ENCODE measurements around the gene CENATAC.

Gene CENATAC

DNA sequence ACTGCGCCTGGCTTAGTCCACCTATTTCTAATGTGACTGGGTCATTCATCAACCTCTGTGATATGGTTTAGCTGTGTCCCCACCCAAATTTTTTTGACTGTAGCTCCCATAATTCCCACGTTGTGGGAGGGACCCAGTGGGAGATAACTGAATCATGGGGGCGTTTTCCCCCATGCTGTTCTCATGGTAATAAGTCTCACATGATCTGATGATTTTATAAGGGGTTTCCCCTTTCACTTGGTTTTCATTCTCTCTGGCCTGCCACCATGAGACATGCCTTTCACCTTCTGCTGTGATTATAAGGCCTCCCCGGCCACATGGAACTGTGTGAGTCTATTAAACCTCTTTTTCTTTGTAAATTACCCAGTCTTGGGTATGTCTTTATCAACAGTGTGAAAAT, 8.7 kb downstream of the CENATAC start:
- Histone ChIP-seq H2AFZ (ENCODE audit: low read depth, low read length) (no peak overlapping the region), H3K4ac (ENCODE audit: low read depth in 1 of 2, low read length in 2 of 2) (no peak overlapping the region), H2AK5ac (ENCODE audit: low read length, severe bottlenecking) (no peak overlapping the region), H3K9ac (ENCODE audit: low read length) (no peak overlapping the region), H3K23ac (ENCODE audit: low read length in 2 of 2) (no peak overlapping the region), H3K4me3 (ENCODE audit: insufficient read depth in 1 of 2, low read depth in 1 of 2, low read length in 2 of 2) (no peak overlapping the region), H3K27me3 (ENCODE audit: control insufficient read depth in 1 of 2, insufficient read depth in 1 of 2, low read length in 2 of 2) (no peaks in the 10 kb centered on the region), H3K4me2 (ENCODE audit: low read length, poor library complexity, severe bottlenecking) (no peak overlapping the region), H2BK120ac (ENCODE audit: low read depth, low read length) (no peak overlapping the region), H2BK5ac (ENCODE audit: low read depth, low read length, poor library complexity, severe bottlenecking) (no peak overlapping the region), H3K4me1 (ENCODE audit: control insufficient read depth, insufficient read depth, low read depth, low read length) (no peaks in the 10 kb centered on the region), H3K18ac (ENCODE audit: low read depth in 1 of 2, low read length in 2 of 2) (no peak overlapping the region), H3K27ac (ENCODE audit: low read length, poor library complexity, severe bottlenecking) (no peak overlapping the region), H3K9me3 (ENCODE audit: control insufficient read depth, low read length) (no peaks in the 10 kb centered on the region), H2BK15ac (ENCODE audit: low read depth, poor library complexity, severe bottlenecking) (no peak overlapping the region), H2BK12ac (ENCODE audit: low read length in 2 of 2) (no peak overlapping the region), H3K79me1 (replicated peaks; ENCODE audit: low read length, poor library complexity, severe bottlenecking) (peaks cover 13% of the 10 kb centered on the region), H3K14ac (ENCODE audit: low read length in 2 of 2) (no peak overlapping the region), H4K8ac (ENCODE audit: low read length) (no peak overlapping the region), H4K91ac (ENCODE audit: low read length) (no peak overlapping the region), H3K36me3 (ENCODE audit: control insufficient read depth in 1 of 2, insufficient read depth in 2 of 2, low read depth in 1 of 2, low read length in 2 of 2) (peaks cover 33 to 73% of the 10 kb centered on the region in 2 experiments)
- DNase-seq: no peak
- WGBS: 97% methylated on average over 3 of the region's 4 CpGs

- no peak overlapping the region for H4K8ac ChIP-seq (ENCODE audit: low read length)
- H2AFZ ChIP-seq (ENCODE audit: low read depth, low read length): no peak overlapping the region
- H3K9me3 ChIP-seq (ENCODE audit: control insufficient read depth, low read length): no peaks in the 10 kb centered on the region
- H3K27me3 ChIP-seq (ENCODE audit: control insufficient read depth in 1 of 2, insufficient read depth in 1 of 2, low read length in 2 of 2): no peaks in the 10 kb centered on the region
- no peak overlapping the region for H3K9ac ChIP-seq (ENCODE audit: low read length)
- peaks cover 5% of the 10 kb centered on the region for H3K4me1 ChIP-seq (ENCODE audit: control insufficient read depth, insufficient read depth, low read depth, low read length)
- no peak for DNase-seq
- no peak overlapping the region for H2BK5ac ChIP-seq (ENCODE audit: low read depth, low read length, poor library complexity, severe bottlenecking)
- H3K4ac ChIP-seq (ENCODE audit: low read depth in 1 of 2, low read length in 2 of 2): no peak overlapping the region
- H2BK120ac ChIP-seq (ENCODE audit: low read depth, low read length): no peak overlapping the region
- H3K4me2 ChIP-seq (ENCODE audit: low read length, poor library complexity, severe bottlenecking): no peak overlapping the region
- 97% methylated on average over 6 of the region's 6 CpGs for WGBS
- no peak overlapping the region for H3K14ac ChIP-seq (ENCODE audit: low read length in 2 of 2)
- no peak overlapping the region for H2AK5ac ChIP-seq (ENCODE audit: low read length, severe bottlenecking)
- H3K18ac ChIP-seq (ENCODE audit: low read depth in 1 of 2, low read length in 2 of 2): no peak overlapping the region
- H3K36me3 ChIP-seq (ENCODE audit: control insufficient read depth in 1 of 2, insufficient read depth in 2 of 2, low read depth in 1 of 2, low read length in 2 of 2): peaks cover 46 to 86% of the 10 kb centered on the region in 2 experiments
- no peak overlapping the region for H3K23ac ChIP-seq (ENCODE audit: low read length in 2 of 2)
- peaks cover 9% of the 10 kb centered on the region for H3K79me1 ChIP-seq (replicated peaks; ENCODE audit: low read length, poor library complexity, severe bottlenecking)
- no peak overlapping the region for H2BK12ac ChIP-seq (ENCODE audit: low read length in 2 of 2)
- no peak overlapping the region for H4K91ac ChIP-seq (ENCODE audit: low read length)
- no peak overlapping the region for H3K4me3 ChIP-seq (ENCODE audit: insufficient read depth in 1 of 2, low read depth in 1 of 2, low read length in 2 of 2)
- no peak overlapping the region for H2BK15ac ChIP-seq (ENCODE audit: low read depth, poor library complexity, severe bottlenecking)
- H3K27ac ChIP-seq (ENCODE audit: low read length, poor library complexity, severe bottlenecking): no peak overlapping the region
These were observed 13.6 kb downstream of the CENATAC start for GRCh38 chr11:119011476-119012053.

DNA sequence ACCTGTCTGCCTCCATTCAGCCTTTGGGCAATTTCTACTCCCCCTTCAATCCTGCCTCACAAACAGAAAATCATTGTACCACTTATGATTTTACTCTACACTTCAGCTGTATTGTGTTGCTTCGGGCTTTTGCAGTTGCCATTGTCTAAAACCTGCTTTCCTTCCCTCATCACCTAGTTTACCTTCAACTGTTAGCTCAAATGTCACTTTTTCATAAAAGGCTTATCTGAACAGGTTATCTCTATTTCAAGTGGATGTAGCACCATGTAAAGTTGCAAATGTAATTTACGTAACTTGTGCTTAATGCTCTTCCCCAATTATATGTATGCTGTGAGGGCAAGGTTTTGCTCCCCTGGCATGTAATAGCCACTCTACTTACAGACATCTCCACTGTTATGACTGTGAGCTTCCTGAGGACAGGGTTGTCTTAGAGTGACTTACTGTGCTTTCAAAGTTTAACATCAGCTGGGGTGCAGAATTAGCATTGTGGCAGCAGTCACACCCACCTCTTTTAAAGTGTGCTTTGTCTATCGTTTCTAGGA, 14.8 kb downstream of the CENATAC start:
- Histone ChIP-seq H3K9ac (ENCODE audit: low read length) (no peak overlapping the region), H2AFZ (ENCODE audit: low read depth, low read length) (no peak overlapping the region), H3K4ac (ENCODE audit: low read depth in 1 of 2, low read length in 2 of 2) (no peak overlapping the region), H2BK5ac (ENCODE audit: low read depth, low read length, poor library complexity, severe bottlenecking) (no peak overlapping the region), H3K9me3 (ENCODE audit: control insufficient read depth, low read length) (no peaks in the 10 kb centered on the region), H3K4me3 (ENCODE audit: insufficient read depth in 1 of 2, low read depth in 1 of 2, low read length in 2 of 2) (no peak overlapping the region), H3K27ac (ENCODE audit: low read length, poor library complexity, severe bottlenecking) (no peak overlapping the region), H2BK120ac (ENCODE audit: low read depth, low read length) (no peak overlapping the region), H4K8ac (ENCODE audit: low read length) (no peak overlapping the region), H2BK15ac (ENCODE audit: low read depth, poor library complexity, severe bottlenecking) (no peak overlapping the region), H3K14ac (ENCODE audit: low read length in 2 of 2) (no peak overlapping the region), H3K4me2 (ENCODE audit: low read length, poor library complexity, severe bottlenecking) (no peak overlapping the region), H3K23ac (ENCODE audit: low read length in 2 of 2) (no peak overlapping the region), H3K79me1 (replicated peaks; ENCODE audit: low read length, poor library complexity, severe bottlenecking) (peaks cover 6% of the 10 kb centered on the region), H3K27me3 (ENCODE audit: control insufficient read depth in 1 of 2, insufficient read depth in 1 of 2, low read length in 2 of 2) (no peaks in the 10 kb centered on the region), H3K36me3 (ENCODE audit: control insufficient read depth in 1 of 2, insufficient read depth in 2 of 2, low read depth in 1 of 2, low read length in 2 of 2) (peaks cover 38 to 81% of the 10 kb centered on the region in 2 experiments), H3K4me1 (ENCODE audit: control insufficient read depth, insufficient read depth, low read depth, low read length) (peaks cover 6% of the 10 kb centered on the region), H2BK12ac (ENCODE audit: low read length in 2 of 2) (no peak overlapping the region), H3K18ac (ENCODE audit: low read depth in 1 of 2, low read length in 2 of 2) (no peak overlapping the region), H2AK5ac (ENCODE audit: low read length, severe bottlenecking) (no peak overlapping the region), H4K91ac (ENCODE audit: low read length) (no peak overlapping the region)
- 100% methylated on average over 2 of the region's 3 CpGs for WGBS
- DNase-seq: no peak

DNA sequence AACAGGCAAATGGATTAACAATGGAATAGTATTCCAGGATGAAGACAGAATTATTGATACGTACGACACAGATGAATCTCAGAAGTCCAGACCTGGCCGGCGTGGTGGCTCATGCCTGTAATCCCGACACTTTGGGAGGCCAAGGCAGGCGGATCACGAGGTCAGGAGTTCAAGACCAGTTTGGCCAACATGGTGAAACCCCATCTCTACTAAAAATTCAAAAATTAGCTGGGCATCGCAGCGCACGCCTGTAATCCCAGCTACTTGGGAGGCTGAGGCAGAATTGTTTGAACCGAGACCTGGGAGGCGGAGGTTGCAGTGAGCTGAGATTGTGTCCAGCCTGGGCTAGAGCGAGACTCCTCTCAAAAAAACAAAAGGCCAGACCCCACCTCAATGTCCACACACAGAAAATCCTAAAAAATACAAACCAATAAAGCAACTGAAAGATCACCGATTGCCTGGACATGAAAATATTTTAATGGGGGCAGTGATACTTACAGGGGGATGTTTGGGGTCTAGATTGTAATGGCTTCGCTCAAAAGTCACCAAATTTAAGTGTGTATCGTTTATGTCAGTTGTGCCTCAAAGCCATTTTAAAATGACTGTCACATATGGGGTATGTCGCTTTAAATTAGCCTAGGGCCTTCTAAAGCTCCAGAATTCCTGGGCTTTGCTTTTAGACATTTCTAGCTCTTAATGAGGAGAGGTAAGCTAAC, 16.4 kb downstream of the CENATAC start:
- Histone ChIP-seq H2BK12ac (ENCODE audit: low read length in 2 of 2) (no peak overlapping the region), H3K4ac (ENCODE audit: low read depth in 1 of 2, low read length in 2 of 2) (no peak overlapping the region), H2BK15ac (ENCODE audit: low read depth, poor library complexity, severe bottlenecking) (no peak overlapping the region), H3K4me3 (ENCODE audit: insufficient read depth in 1 of 2, low read depth in 1 of 2, low read length in 2 of 2) (no peak overlapping the region), H3K36me3 (ENCODE audit: control insufficient read depth in 1 of 2, insufficient read depth in 2 of 2, low read depth in 1 of 2, low read length in 2 of 2) (peaks cover 33 to 73% of the 10 kb centered on the region in 2 experiments), H3K14ac (ENCODE audit: low read length in 2 of 2) (no peak overlapping the region), H2BK5ac (ENCODE audit: low read depth, low read length, poor library complexity, severe bottlenecking) (no peak overlapping the region), H2AK5ac (ENCODE audit: low read length, severe bottlenecking) (no peak overlapping the region), H3K18ac (ENCODE audit: low read depth in 1 of 2, low read length in 2 of 2) (no peak overlapping the region), H4K91ac (ENCODE audit: low read length) (no peak overlapping the region), H3K23ac (ENCODE audit: low read length in 2 of 2) (no peak overlapping the region), H3K4me2 (ENCODE audit: low read length, poor library complexity, severe bottlenecking) (no peak overlapping the region), H4K8ac (ENCODE audit: low read length) (no peak overlapping the region), H3K27ac (ENCODE audit: low read length, poor library complexity, severe bottlenecking) (no peak overlapping the region), H3K79me1 (replicated peaks; ENCODE audit: low read length, poor library complexity, severe bottlenecking) (peaks cover 4% of the 10 kb centered on the region), H3K27me3 (ENCODE audit: control insufficient read depth in 1 of 2, insufficient read depth in 1 of 2, low read length in 2 of 2) (no peaks in the 10 kb centered on the region), H3K4me1 (ENCODE audit: control insufficient read depth, insufficient read depth, low read depth, low read length) (peaks cover 6% of the 10 kb centered on the region), H2AFZ (ENCODE audit: low read depth, low read length) (no peak overlapping the region), H3K9me3 (ENCODE audit: control insufficient read depth, low read length) (no peaks in the 10 kb centered on the region), H3K9ac (ENCODE audit: low read length) (no peak overlapping the region), H2BK120ac (ENCODE audit: low read depth, low read length) (no peak overlapping the region)
- DNase-seq: no peak
- 94% methylated on average over 16 of the region's 17 CpGs for WGBS
